Keratinocyte (primary cell): ENCODE results near the gene PCSK6. TPM values are rescaled to one million over a fixed set of nuclear protein-coding genes. Genes with fewer than 3 reads are reported as not detected.

Experiments used
- DNase-seq: peaks from one replicate; pipeline ENCODE4 v3.0.0-alpha.2; 2011; ENCODE audit warnings: low read depth, missing footprints, low spot score
- FAIRE-seq: peaks from 2 replicates; lab custom pipeline; 2011; peaks lifted over from hg19 to GRCh38; lab: Jason Lieb, UNC
- H2AFZ ChIP-seq: 2 replicates; pipeline ENCODE4 v1.6.0; 2012; ENCODE audit warnings: low read length, control low read depth, inconsistent platforms; ENCODE audit not compliant: control insufficient read depth
- H3K27ac ChIP-seq: 2 replicates; pipeline ENCODE4 v1.5.1; 2011; ENCODE audit warnings: low read length; ENCODE audit not compliant: control insufficient read depth, insufficient read depth
- H3K27me3 ChIP-seq: 3 replicates; pipeline ENCODE4 v1.6.0; 2011; ENCODE audit warnings: low read length; ENCODE audit not compliant: control insufficient read depth, insufficient read depth; ENCODE audit errors: extremely low read depth
- H3K36me3 ChIP-seq, 2 experiments: 2 replicates in 1 of 2; 3 replicates in 1 of 2; pipeline ENCODE4 v1.5.1; 2011; ENCODE audit warnings: low read length in 2 of 2, mild to moderate bottlenecking in 1 of 2; ENCODE audit not compliant: control insufficient read depth in 2 of 2, insufficient read depth in 2 of 2; ENCODE audit errors: extremely low read depth in 1 of 2
- H3K4me1 ChIP-seq: 3 replicates; pipeline ENCODE4 v1.5.1; 2011; ENCODE audit warnings: low read length; ENCODE audit not compliant: control insufficient read depth, insufficient read depth; ENCODE audit errors: extremely low read depth
- H3K4me2 ChIP-seq: 3 replicates; pipeline ENCODE4 v1.6.0; 2011; ENCODE audit warnings: low read depth, low read length; ENCODE audit not compliant: control insufficient read depth, insufficient read depth; ENCODE audit errors: extremely low read depth
- H3K4me3 ChIP-seq, 3 experiments: fragments of 200-600 bp in 1 of 3; sonication (generic) in 1 of 3; 2 replicates in 2 of 3; 3 replicates in 1 of 3; pipeline ENCODE4 v1.5.1; 2011 to 2016; ENCODE audit warnings: low read length in 3 of 3, mild to moderate bottlenecking in 3 of 3, control low read depth in 2 of 3, inconsistent platforms in 1 of 3, low read depth in 1 of 3, mixed read lengths in 1 of 3, mixed run types in 1 of 3, moderate library complexity in 1 of 3; ENCODE audit not compliant: control insufficient read depth in 2 of 3, insufficient read depth in 2 of 3; ENCODE audit errors: extremely low read depth in 1 of 3
- H3K79me2 ChIP-seq: 2 replicates; pipeline ENCODE4 v1.6.0; 2012; ENCODE audit warnings: low read length; ENCODE audit not compliant: control insufficient read depth, insufficient read depth
- H3K9ac ChIP-seq: 3 replicates; pipeline ENCODE4 v1.6.0; 2011; ENCODE audit warnings: low read length; ENCODE audit not compliant: control insufficient read depth, insufficient read depth; ENCODE audit errors: extremely low read depth
- H3K9me1 ChIP-seq: 3 replicates; pipeline ENCODE4 v1.6.0; 2011; ENCODE audit warnings: low read length; ENCODE audit not compliant: control insufficient read depth, insufficient read depth; ENCODE audit errors: extremely low read depth
- H3K9me3 ChIP-seq: 2 replicates; pipeline ENCODE4 v1.5.1; 2012; ENCODE audit warnings: low read depth, low read length; ENCODE audit not compliant: control insufficient read depth
- H4K20me1 ChIP-seq: 3 replicates; pipeline ENCODE4 v1.6.0; 2011; ENCODE audit warnings: low read length; ENCODE audit not compliant: control insufficient read depth, insufficient read depth; ENCODE audit errors: extremely low read depth
- EZH2 ChIP-seq: IDR thresholded peaks from one replicate; pipeline ENCODE4 v1.6.1; 2012; ENCODE audit warnings: inconsistent platforms, mild to moderate bottlenecking, low read length, moderate library complexity
- dilution Hi-C: fragments of 300-500 bp; cut with MboI; formaldehyde crosslinking; loops from one replicate; pipeline ENCODE4 v1.7.0; 2020; ENCODE audit warnings: low sequenced_read_pairs; ENCODE audit not compliant: extremely low pct_ligation_motif_present
- polyA plus RNA-seq, 5 experiments: library from polyadenylated mRNA; depleted of rRNA in 3 of 5; stranded (reverse) in 3 of 5; stranded (forward) in 1 of 5; unstranded in 1 of 5; fragments of >200 nt; gene quantifications; 1 replicate in 1 of 5; 2 replicates in 3 of 5; 3 replicates in 1 of 5; pipeline versions ENCODE4 v1.2.1 to v1.2.3, GENCODE V29; 2011 to 2012; ENCODE audit warnings: missing spikeins in 2 of 5, low read depth in 1 of 5, low replicate concordance in 1 of 5
- TF ChIP-seq, protein P1 (sequence below), 3 experiments: IDR thresholded peaks in 1 of 3; conservative IDR thresholded peaks in 1 of 3; optimal IDR thresholded peaks in 1 of 3; 2 replicates in 2 of 3; 3 replicates in 1 of 3; pipeline versions ENCODE3 to v1.5.1; 2011; ENCODE audit warnings: low read length in 3 of 3, mild to moderate bottlenecking in 3 of 3, moderate library complexity in 2 of 3, control low read depth in 1 of 3, inconsistent platforms in 1 of 3; ENCODE audit not compliant: insufficient read depth in 2 of 3; ENCODE audit errors: extremely low read depth in 1 of 3

The PCSK6 gene
- polyA plus RNA-seq, 1 donor (not counting 4 experiments of a cell fraction or from before 2014, with no cell fraction given) = 3.1 TPM

DNA sequence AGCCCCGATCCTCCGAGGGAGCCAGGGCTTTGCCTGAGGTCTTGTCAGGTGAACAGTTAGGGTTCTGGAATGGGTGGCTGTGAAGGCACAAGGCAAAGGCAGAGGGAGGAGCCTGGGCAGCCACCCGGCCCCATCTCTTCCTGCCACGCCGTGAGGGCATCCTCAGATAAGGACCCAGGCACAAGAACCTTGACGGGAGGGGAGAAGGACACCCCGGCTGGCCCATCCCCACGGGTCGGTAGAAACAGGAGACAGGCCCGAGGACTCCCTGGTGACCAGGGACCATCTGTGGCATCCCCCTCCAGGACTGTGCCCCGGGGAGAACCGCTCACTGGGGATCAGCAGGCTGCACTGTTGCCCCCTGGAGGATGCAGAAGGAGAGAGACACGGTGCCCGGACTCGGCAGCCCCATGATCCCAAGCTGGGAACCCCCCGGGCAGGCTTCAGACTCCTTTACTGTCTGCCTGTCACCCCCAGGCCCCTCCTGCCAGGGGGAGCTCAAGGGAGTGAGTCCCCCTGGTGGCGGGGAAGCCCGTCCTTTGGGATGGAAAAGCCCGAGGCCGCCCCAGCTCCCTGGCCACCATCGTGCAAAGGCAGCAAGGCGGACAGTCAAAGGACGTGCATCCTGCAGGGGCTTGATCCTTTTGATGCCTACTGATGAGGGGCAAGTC lies 12.3 kb upstream of the PCSK6 start:
- TF ChIP-seq, protein P1, sequence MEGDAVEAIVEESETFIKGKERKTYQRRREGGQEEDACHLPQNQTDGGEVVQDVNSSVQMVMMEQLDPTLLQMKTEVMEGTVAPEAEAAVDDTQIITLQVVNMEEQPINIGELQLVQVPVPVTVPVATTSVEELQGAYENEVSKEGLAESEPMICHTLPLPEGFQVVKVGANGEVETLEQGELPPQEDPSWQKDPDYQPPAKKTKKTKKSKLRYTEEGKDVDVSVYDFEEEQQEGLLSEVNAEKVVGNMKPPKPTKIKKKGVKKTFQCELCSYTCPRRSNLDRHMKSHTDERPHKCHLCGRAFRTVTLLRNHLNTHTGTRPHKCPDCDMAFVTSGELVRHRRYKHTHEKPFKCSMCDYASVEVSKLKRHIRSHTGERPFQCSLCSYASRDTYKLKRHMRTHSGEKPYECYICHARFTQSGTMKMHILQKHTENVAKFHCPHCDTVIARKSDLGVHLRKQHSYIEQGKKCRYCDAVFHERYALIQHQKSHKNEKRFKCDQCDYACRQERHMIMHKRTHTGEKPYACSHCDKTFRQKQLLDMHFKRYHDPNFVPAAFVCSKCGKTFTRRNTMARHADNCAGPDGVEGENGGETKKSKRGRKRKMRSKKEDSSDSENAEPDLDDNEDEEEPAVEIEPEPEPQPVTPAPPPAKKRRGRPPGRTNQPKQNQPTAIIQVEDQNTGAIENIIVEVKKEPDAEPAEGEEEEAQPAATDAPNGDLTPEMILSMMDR (optimal IDR thresholded peaks at IDR 0.05 in 1 of 3, IDR thresholded peaks at IDR 0.05 in 1 of 3, conservative IDR thresholded peaks at IDR 0.05 in 1 of 3; ENCODE audit: extremely low read depth in 1 of 3, insufficient read depth in 2 of 3, low read length in 3 of 3) = peak; percentile 41 to 69 (median 61)
- TF ChIP-seq EZH2 = no peak
- no peak for DNase-seq
- no peaks in the 10 kb centered on the region for H3K36me3 ChIP-seq
- H3K4me1 ChIP-seq = peaks cover 5% of the 10 kb centered on the region
- no peak overlapping the region for H3K4me2 ChIP-seq
- H2AFZ ChIP-seq = no peak overlapping the region
- dilution Hi-C loops = no loop called here
- H3K9me3 ChIP-seq = no peaks in the 10 kb centered on the region
- no peaks in the 10 kb centered on the region for H3K79me2 ChIP-seq
- H3K27me3 ChIP-seq = peaks cover 6% of the 10 kb centered on the region
- no peak overlapping the region for H3K9ac ChIP-seq
- H4K20me1 ChIP-seq = no peaks in the 10 kb centered on the region
- H3K9me1 ChIP-seq = no peaks in the 10 kb centered on the region
- no peak overlapping the region for H3K4me3 ChIP-seq
- no peak for FAIRE-seq
- H3K27ac ChIP-seq = no peak overlapping the region

DNA sequence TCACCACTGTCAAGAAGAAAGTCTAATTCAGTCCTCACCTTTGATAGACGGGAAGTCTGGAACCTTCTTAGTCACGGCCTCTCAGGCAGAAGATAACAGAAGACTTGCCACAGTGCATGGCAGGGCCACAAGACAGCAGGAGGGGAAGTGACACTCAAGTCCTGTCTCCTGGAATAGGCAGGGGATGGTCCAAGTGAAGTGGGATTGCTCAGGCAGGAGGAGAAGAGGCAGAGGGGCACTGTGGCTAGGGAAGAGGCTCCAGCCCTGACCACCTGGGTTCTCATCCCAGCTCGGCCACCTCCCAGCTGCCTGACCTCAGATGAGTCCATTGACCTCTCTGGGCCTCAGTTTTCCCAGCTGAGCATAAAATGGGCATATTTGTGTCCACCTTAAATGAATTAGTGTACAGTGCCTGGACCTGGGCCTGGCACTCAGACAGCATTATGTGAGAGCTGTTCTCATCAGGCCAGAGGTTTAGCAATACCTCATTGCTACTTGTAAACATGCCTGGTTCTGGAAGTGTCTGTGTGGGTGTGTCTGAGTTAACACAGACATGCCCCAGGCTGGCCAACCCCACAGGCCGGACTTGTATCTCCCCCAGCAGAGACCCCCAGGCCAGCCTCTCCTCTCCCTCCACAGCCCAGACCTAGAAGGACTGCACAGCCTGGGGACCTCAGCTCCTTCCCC lies 11.5 kb upstream of the PCSK6 start:
- dilution Hi-C loops = no loop called here
- H3K79me2 ChIP-seq = no peaks in the 10 kb centered on the region
- no peaks in the 10 kb centered on the region for H3K36me3 ChIP-seq
- H3K9me3 ChIP-seq = no peaks in the 10 kb centered on the region
- H4K20me1 ChIP-seq = no peaks in the 10 kb centered on the region
- H3K27me3 ChIP-seq = peaks cover 14% of the 10 kb centered on the region
- H2AFZ ChIP-seq = no peak overlapping the region
- H3K9me1 ChIP-seq = no peaks in the 10 kb centered on the region
- no peak for TF ChIP-seq EZH2
- TF ChIP-seq, protein P1 (optimal IDR thresholded peaks at IDR 0.05 in 1 of 3, IDR thresholded peaks at IDR 0.05 in 1 of 3, conservative IDR thresholded peaks at IDR 0.05 in 1 of 3; ENCODE audit: extremely low read depth in 1 of 3, insufficient read depth in 2 of 3, low read length in 3 of 3) = no peak
- no peak overlapping the region for H3K4me2 ChIP-seq
- no peak overlapping the region for H3K9ac ChIP-seq
- DNase-seq (no peak), FAIRE-seq (no peak)
- H3K27ac ChIP-seq = no peak overlapping the region
- no peak overlapping the region for H3K4me3 ChIP-seq
- H3K4me1 ChIP-seq = peaks cover 5% of the 10 kb centered on the region
